Esophagus squamous epithelium (tissue), 4 donors: ENCODE results near the gene SCD5.

Source experiments
- POLR2A ChIP-seq, 4 donors: fragments of 450-650 bp; IDR thresholded peaks; one replicate each; pipeline ENCODE4 v1.6.1; 2017; ENCODE audit warnings: antibody characterized with exemption in 4 of 4, mild to moderate bottlenecking in 4 of 4, moderate library complexity in 3 of 4
- TF ChIP-seq, protein P1 (sequence below), 6 experiments: fragments of 450-650 bp in 4 of 6; fragments of 200-600 bp in 2 of 6; sonication (generic) in 2 of 6; IDR thresholded peaks; one replicate each; pipeline ENCODE4 v1.5.1; 2016 to 2019; ENCODE audit warnings: antibody characterized with exemption in 6 of 6, mild to moderate bottlenecking in 4 of 6, moderate library complexity in 4 of 6

DNA sequence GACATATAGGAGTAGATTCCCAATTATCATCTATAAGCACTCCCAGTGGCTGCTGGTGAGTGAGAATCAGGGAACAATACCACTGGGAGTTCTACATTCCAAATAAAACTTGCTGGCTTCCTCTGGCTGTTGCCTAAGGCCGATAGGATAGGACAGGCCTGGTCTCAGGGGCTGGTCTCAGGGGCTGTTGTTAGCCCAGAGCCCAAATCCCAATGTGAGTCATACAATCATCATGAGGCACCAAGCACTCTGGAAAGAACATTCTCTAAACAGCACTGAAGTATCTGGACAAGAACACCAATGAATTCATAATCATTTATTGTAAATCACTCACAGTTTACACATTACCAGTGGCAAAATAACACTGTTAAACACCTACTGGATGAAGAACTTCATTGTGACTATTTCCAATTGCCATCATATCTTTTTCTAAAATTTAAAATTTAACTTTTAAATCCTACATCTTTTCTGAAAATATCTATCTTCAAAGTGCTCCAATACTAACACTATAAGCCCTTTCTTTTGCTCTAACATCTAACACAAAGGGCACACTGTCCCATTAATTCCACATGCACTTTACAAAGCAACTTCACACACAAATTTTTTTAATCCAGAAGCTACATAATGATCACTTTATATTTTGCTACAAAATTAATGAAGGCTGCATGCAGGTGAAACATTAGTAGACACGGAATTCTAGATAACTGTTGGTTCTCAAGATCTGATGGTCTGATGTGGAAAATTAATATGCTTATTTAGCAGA is 169.2 kb downstream of the SCD5 start:
- no peak for TF ChIP-seq POLR2A (IDR thresholded peaks at IDR 0.05)
- TF ChIP-seq, protein P1, sequence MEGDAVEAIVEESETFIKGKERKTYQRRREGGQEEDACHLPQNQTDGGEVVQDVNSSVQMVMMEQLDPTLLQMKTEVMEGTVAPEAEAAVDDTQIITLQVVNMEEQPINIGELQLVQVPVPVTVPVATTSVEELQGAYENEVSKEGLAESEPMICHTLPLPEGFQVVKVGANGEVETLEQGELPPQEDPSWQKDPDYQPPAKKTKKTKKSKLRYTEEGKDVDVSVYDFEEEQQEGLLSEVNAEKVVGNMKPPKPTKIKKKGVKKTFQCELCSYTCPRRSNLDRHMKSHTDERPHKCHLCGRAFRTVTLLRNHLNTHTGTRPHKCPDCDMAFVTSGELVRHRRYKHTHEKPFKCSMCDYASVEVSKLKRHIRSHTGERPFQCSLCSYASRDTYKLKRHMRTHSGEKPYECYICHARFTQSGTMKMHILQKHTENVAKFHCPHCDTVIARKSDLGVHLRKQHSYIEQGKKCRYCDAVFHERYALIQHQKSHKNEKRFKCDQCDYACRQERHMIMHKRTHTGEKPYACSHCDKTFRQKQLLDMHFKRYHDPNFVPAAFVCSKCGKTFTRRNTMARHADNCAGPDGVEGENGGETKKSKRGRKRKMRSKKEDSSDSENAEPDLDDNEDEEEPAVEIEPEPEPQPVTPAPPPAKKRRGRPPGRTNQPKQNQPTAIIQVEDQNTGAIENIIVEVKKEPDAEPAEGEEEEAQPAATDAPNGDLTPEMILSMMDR (IDR thresholded peaks at IDR 0.05) = no peak
